Naive thymus-derived CD4-positive, alpha-beta T cell (primary cell): ENCODE results near the gene PKIB. TPM values are rescaled to one million over a fixed set of nuclear protein-coding genes. Genes with fewer than 3 reads are reported as not detected.
"Not testable (repeated sequence)": the region's sequence is repeated elsewhere in the genome, so short reads cannot be mapped to it uniquely, and the experiment has no call there.

Experiments used
- ATAC-seq: fragments of 150-1000 bp; cut with Tn5 transposase; 2 replicates; pipeline ENCODE4 v1.10.0; 2021; ENCODE audit warnings: mild to moderate bottlenecking, moderate library complexity
- CTCF ChIA-PET: fragments of 350-600 bp; sonication (Branson Sonifier 250); formaldehyde crosslinking; loops from one replicate; lab custom pipeline; 2021; ENCODE audit warnings: antibody characterized with exemption; lab: Charles Lee
- POLR2A ChIA-PET: fragments of 350-600 bp; sonication (Branson Sonifier 250); formaldehyde crosslinking; loops from one replicate; lab custom pipeline; 2021; ENCODE audit warnings: antibody characterized with exemption, inconsistent platforms; lab: Charles Lee
- DNase-seq, 9 donors: peaks; one replicate each; pipeline versions ENCODE4 v3.0.0 to v3.0.0-alpha.2; 2020 to 2022; ENCODE audit warnings: mixed read lengths in 1 of 9
- H3K27ac ChIP-seq: one replicate; pipeline ENCODE4 v1.7.0; 2013; ENCODE audit warnings: mild to moderate bottlenecking, low read depth, low read length, moderate library complexity
- H3K27me3 ChIP-seq, 2 donors: one replicate each; pipeline ENCODE4 v1.7.0; 2013; ENCODE audit warnings: low read length in 2 of 2, mild to moderate bottlenecking in 2 of 2, moderate library complexity in 2 of 2; ENCODE audit not compliant: control insufficient read depth in 2 of 2, insufficient read depth in 2 of 2
- H3K36me3 ChIP-seq, 3 experiments: 1 replicate in 2 of 3; 2 replicates in 1 of 3; pipeline ENCODE4 v1.7.0; 2013; ENCODE audit warnings: low read length in 3 of 3, mild to moderate bottlenecking in 3 of 3, moderate library complexity in 1 of 3; ENCODE audit not compliant: insufficient read depth in 3 of 3, control insufficient read depth in 2 of 3
- H3K4me1 ChIP-seq, 2 donors: one replicate each; pipeline ENCODE4 v1.7.0; 2013; ENCODE audit warnings: low read length in 2 of 2, mild to moderate bottlenecking in 2 of 2, moderate library complexity in 1 of 2; ENCODE audit not compliant: control insufficient read depth in 2 of 2, insufficient read depth in 2 of 2
- H3K4me3 ChIP-seq: 2 replicates; pipeline ENCODE4 v1.7.0; 2013; ENCODE audit warnings: mild to moderate bottlenecking, low read length
- H3K9me3 ChIP-seq, 3 experiments: 1 replicate in 2 of 3; 2 replicates in 1 of 3; pipeline ENCODE4 v1.7.0; 2013; ENCODE audit warnings: low read length in 3 of 3; ENCODE audit not compliant: control insufficient read depth in 2 of 3
- H3K27ac Mint-ChIP-seq, 9 donors: one replicate each; pipeline ENCODE4 v1.8.0; 2020 to 2022; ENCODE audit warnings: mixed read lengths in 9 of 9, mild to moderate bottlenecking in 8 of 9, moderate library complexity in 5 of 9, inconsistent platforms in 2 of 9
- H3K27me3 Mint-ChIP-seq, 5 donors: one replicate each; pipeline ENCODE4 v1.8.0; 2021 to 2022; ENCODE audit warnings: mixed read lengths in 5 of 5, mild to moderate bottlenecking in 1 of 5
- H3K36me3 Mint-ChIP-seq, 5 donors: one replicate each; pipeline ENCODE4 v1.8.0; 2020 to 2022; ENCODE audit warnings: mixed read lengths in 5 of 5, mild to moderate bottlenecking in 3 of 5, inconsistent platforms in 1 of 5
- H3K4me1 Mint-ChIP-seq, 7 donors: one replicate each; pipeline ENCODE4 v1.8.0; 2020 to 2022; ENCODE audit warnings: mixed read lengths in 7 of 7, mild to moderate bottlenecking in 3 of 7, inconsistent platforms in 1 of 7
- H3K4me3 Mint-ChIP-seq, 10 donors: one replicate each; pipeline ENCODE4 v1.8.0; 2020 to 2022; ENCODE audit warnings: mild to moderate bottlenecking in 10 of 10, mixed read lengths in 10 of 10, moderate library complexity in 6 of 10, inconsistent platforms in 2 of 10
- H3K9me3 Mint-ChIP-seq, 11 donors: one replicate each; pipeline ENCODE4 v1.8.0; 2020 to 2022; ENCODE audit warnings: mixed read lengths in 11 of 11, mild to moderate bottlenecking in 4 of 11, inconsistent platforms in 1 of 11, moderate library complexity in 1 of 11
- intact Hi-C, 2 donors: fragments of 100-400 bp; cut with micrococcal nuclease; formaldehyde crosslinking; loops; one replicate each; pipeline ENCODE4 v1.15.1; 2023
- polyA plus RNA-seq, 2 donors: library from polyadenylated mRNA; unstranded; fragments of 300-500 nt; fragmentation: Illumina TruSeq; gene quantifications; one replicate each; pipeline ENCODE4 v1.2.3, GENCODE V29; 2021
- total RNA-seq, 6 experiments: library from RNA in 5 of 6; stranded (reverse) in 5 of 6; gene quantifications; 1 replicate in 5 of 6; 2 replicates in 1 of 6; pipeline ENCODE4 v1.2.3 and lab custom pipeline; 2021 to 2026

Gene PKIB
- total and polyA plus RNA-seq, 7 experiments from 2014 or later, result 0.86 to 1.5 (median 0.92) TPM; not detected in 1

- Mint-ChIP-seq H3K4me3 (no peak overlapping the region), H3K27ac (no peak overlapping the region), H3K27me3 (peaks cover 11 to 18% (median 15%) of the 10 kb centered on the region in 5 donors), H3K9me3 (peaks cover 0 to 1% (median 0%) of the 10 kb centered on the region in 11 donors), H3K36me3 (no peaks in the 10 kb centered on the region), H3K4me1 (no peaks in the 10 kb centered on the region)
- no peaks in the 10 kb centered on the region for H3K4me1 ChIP-seq
- POLR2A ChIA-PET, result no interaction called here
- intact Hi-C loops, result loop anchor here in 1 of 2 donors (10.0 kb wide), 1 partner anchor 979 kb away; no protein-coding TSS in a partner anchor
- H3K9me3 ChIP-seq, result no peaks in the 10 kb centered on the region
- no peaks in the 10 kb centered on the region for H3K36me3 ChIP-seq
- CTCF ChIA-PET, result no interaction called here
- ATAC-seq (no peak), DNase-seq (no peak)
- no peak overlapping the region for H3K4me3 ChIP-seq
- H3K27me3 ChIP-seq, result peaks cover 0 to 3% of the 10 kb centered on the region in 2 donors
- H3K27ac ChIP-seq, result no peak overlapping the region
Measured at GRCh38 chr6:122736163-122736562, 126.0 kb downstream of the PKIB start.

- H3K27me3 ChIP-seq, result peaks cover 0 to 3% of the 10 kb centered on the region in 2 donors
- no peak overlapping the region for H3K27ac ChIP-seq
- Mint-ChIP-seq H3K4me1 (no peaks in the 10 kb centered on the region), H3K9me3 (peaks cover 0 to 3% (median 0%) of the 10 kb centered on the region in 11 donors), H3K27me3 (peaks cover 11 to 22% (median 15%) of the 10 kb centered on the region in 5 donors), H3K27ac (no peak overlapping the region), H3K4me3 (no peak overlapping the region), H3K36me3 (no peaks in the 10 kb centered on the region)
- DNase-seq (no peak), ATAC-seq (no peak)
- no peaks in the 10 kb centered on the region for H3K9me3 ChIP-seq
- no peaks in the 10 kb centered on the region for H3K36me3 ChIP-seq
- H3K4me1 ChIP-seq, result no peaks in the 10 kb centered on the region
- ChIA-PET CTCF (no interaction called here), POLR2A (interaction anchor here (0.7 kb wide), 1 partner anchor 835 kb away, joined by 4 read pairs; no protein-coding TSS in a partner anchor)
- intact Hi-C loops, result loop anchor here in 1 of 2 donors (10.0 kb wide), 1 partner anchor 978 kb away; no protein-coding TSS in a partner anchor
- H3K4me3 ChIP-seq, result no peak overlapping the region
Measured at GRCh38 chr6:122736616-122737015, 126.4 kb downstream of the PKIB start.

GRCh38 chr6:122740091-122740490 is 129.9 kb downstream of the PKIB start:
- intact Hi-C loops, result no loop called here
- no peak for DNase-seq
- H3K4me3 Mint-ChIP-seq, result no peak overlapping the region
- no peaks in the 10 kb centered on the region for H3K4me1 ChIP-seq
- H3K4me3 ChIP-seq, result no peak overlapping the region
- H3K27me3 Mint-ChIP-seq, result peaks cover 0 to 13% (median 4%) of the 10 kb centered on the region in 5 donors
- H3K27me3 ChIP-seq, result no peaks in the 10 kb centered on the region
- no peak overlapping the region for H3K27ac ChIP-seq
- no peak overlapping the region for H3K27ac Mint-ChIP-seq
- ChIA-PET POLR2A (no interaction called here), CTCF (no interaction called here)
- no peaks in the 10 kb centered on the region for H3K36me3 Mint-ChIP-seq
- no peaks in the 10 kb centered on the region for H3K4me1 Mint-ChIP-seq
- no peak for ATAC-seq
- H3K36me3 ChIP-seq, result no peaks in the 10 kb centered on the region
- H3K9me3 Mint-ChIP-seq, result peaks cover 0 to 3% (median 0%) of the 10 kb centered on the region in 11 donors
- no peaks in the 10 kb centered on the region for H3K9me3 ChIP-seq

GRCh38 chr6:122740936-122741335 is 130.7 kb downstream of the PKIB start:
- CTCF ChIA-PET, result no interaction called here
- no peak for DNase-seq
- Histone ChIP-seq H3K4me3 (no peak overlapping the region), H3K9me3 (no peaks in the 10 kb centered on the region), H3K27me3 (no peaks in the 10 kb centered on the region), H3K27ac (no peak overlapping the region), H3K36me3 (no peaks in the 10 kb centered on the region), H3K4me1 (no peaks in the 10 kb centered on the region)
- H3K4me3 Mint-ChIP-seq, result no peak overlapping the region
- H3K36me3 Mint-ChIP-seq, result no peaks in the 10 kb centered on the region
- no peaks in the 10 kb centered on the region for H3K4me1 Mint-ChIP-seq
- no peak for ATAC-seq
- no peak overlapping the region for H3K27ac Mint-ChIP-seq
- H3K9me3 Mint-ChIP-seq, result peaks cover 0 to 1% (median 0%) of the 10 kb centered on the region in 11 donors
- H3K27me3 Mint-ChIP-seq, result peaks cover 0 to 6% (median 0%) of the 10 kb centered on the region in 5 donors
- intact Hi-C loops, result no loop called here
- POLR2A ChIA-PET, result no interaction called here

- H3K27me3 Mint-ChIP-seq, H3K36me3 Mint-ChIP-seq, H3K27ac Mint-ChIP-seq, DNase-seq, H3K27ac ChIP-seq, POLR2A ChIA-PET, H3K4me3 Mint-ChIP-seq, ATAC-seq, CTCF ChIA-PET, H3K36me3 ChIP-seq, H3K27me3 ChIP-seq, H3K4me1 ChIP-seq, H3K4me3 ChIP-seq, H3K9me3 ChIP-seq, H3K9me3 Mint-ChIP-seq: not testable (repeated sequence)
- peaks cover 0 to 12% (median 0%) of the 10 kb centered on the region in 7 donors for H3K4me1 Mint-ChIP-seq
- intact Hi-C loops, result loop anchor here in 1 of 2 donors (1.0 kb wide), 1 partner anchor 95 kb away; no protein-coding TSS in a partner anchor
Measured at GRCh38 chr6:122744247-122744646, 134.0 kb downstream of the PKIB start.

- H3K4me1 ChIP-seq, DNase-seq, POLR2A ChIA-PET, H3K36me3 Mint-ChIP-seq, H3K36me3 ChIP-seq, H3K27ac Mint-ChIP-seq, H3K9me3 ChIP-seq, H3K4me3 ChIP-seq, H3K9me3 Mint-ChIP-seq, ATAC-seq, H3K4me3 Mint-ChIP-seq, CTCF ChIA-PET, H3K27ac ChIP-seq, H3K27me3 ChIP-seq, H3K27me3 Mint-ChIP-seq: not testable (repeated sequence)
- intact Hi-C loops, result loop anchor here in 1 of 2 donors (1.0 kb wide), 1 partner anchor 94 kb away; no protein-coding TSS in a partner anchor
- peaks cover 0 to 12% (median 0%) of the 10 kb centered on the region in 7 donors for H3K4me1 Mint-ChIP-seq
Measured at GRCh38 chr6:122744856-122745255, 134.7 kb downstream of the PKIB start.

GRCh38 chr6:122746688-122747087 is 136.5 kb downstream of the PKIB start:
- Mint-ChIP-seq H3K9me3 (peaks cover 0 to 5% (median 0%) of the 10 kb centered on the region in 11 donors), H3K4me1 (peaks cover 7 to 22% (median 12%) of the 10 kb centered on the region in 7 donors), H3K27ac (no peak overlapping the region), H3K36me3 (no peaks in the 10 kb centered on the region), H3K4me3 (no peak overlapping the region), H3K27me3 (peaks cover 0 to 5% (median 0%) of the 10 kb centered on the region in 5 donors)
- intact Hi-C loops, result no loop called here
- Histone ChIP-seq H3K4me1 (peaks cover 0 to 6% of the 10 kb centered on the region in 2 donors), H3K36me3 (no peaks in the 10 kb centered on the region), H3K9me3 (no peaks in the 10 kb centered on the region), H3K27me3 (no peaks in the 10 kb centered on the region), H3K27ac (no peak overlapping the region), H3K4me3 (no peak overlapping the region)
- DNase-seq (no peak), ATAC-seq (no peak)
- CTCF ChIA-PET, result no interaction called here
- POLR2A ChIA-PET, result no interaction called here
